NCI-H524 treated with DMSO at 0.1 percent for 48 hours (cell line): ENCODE data around the gene CHSY1.
A peak's percentile ranks its signal among the peaks of the same experiment; 100 is the strongest.

Experiments
- DNase-seq: peaks from one replicate; lab custom pipeline; 2025; lab: John Stamatoyannopoulos, UW

Gene CHSY1

GRCh38 chr15:101267320-101268104, 15.7 kb upstream of the CHSY1 start:
- DNase-seq: no peak

GRCh38 chr15:101266787-101267186, 14.9 kb upstream of the CHSY1 start:
- DNase-seq: no peak

- DNase-seq: no peak
Observed at GRCh38 chr15:101266034-101266433, 14.2 kb upstream of the CHSY1 start.

- no peak for DNase-seq
Observed at GRCh38 chr15:101264911-101265641, 13.2 kb upstream of the CHSY1 start.

- no peak for DNase-seq
Observed at GRCh38 chr15:101264011-101264410, 12.2 kb upstream of the CHSY1 start.

- DNase-seq: no peak
Observed at GRCh38 chr15:101262551-101262950, 10.7 kb upstream of the CHSY1 start.

- DNase-seq: no peak
Observed at GRCh38 chr15:101258238-101259144, 6.6 kb upstream of the CHSY1 start.

- DNase-seq: no peak
Observed at GRCh38 chr15:101256757-101257156, 4.9 kb upstream of the CHSY1 start.

- DNase-seq: peak; percentile 92
Observed at GRCh38 chr15:101255615-101256241, 3.9 kb upstream of the CHSY1 start.

- DNase-seq: no peak
Observed at GRCh38 chr15:101255051-101255395, 3.2 kb upstream of the CHSY1 start.

GRCh38 chr15:101254157-101255050, 2.6 kb upstream of the CHSY1 start:
- DNase-seq: no peak

- DNase-seq: no peak
Observed at GRCh38 chr15:101252836-101253235, 988 bp upstream of the CHSY1 start.

GRCh38 chr15:101250873-101251829, 697 bp downstream of the CHSY1 start:
- DNase-seq: no peak

GRCh38 chr15:101250341-101250831, 1.5 kb downstream of the CHSY1 start:
- peak; percentile 10 for DNase-seq

- no peak for DNase-seq
Observed at GRCh38 chr15:101248274-101248673, 3.6 kb downstream of the CHSY1 start.

GRCh38 chr15:101246824-101247745, 4.8 kb downstream of the CHSY1 start:
- DNase-seq: no peak

- DNase-seq: no peak
Observed at GRCh38 chr15:101246391-101246790, 5.5 kb downstream of the CHSY1 start.

GRCh38 chr15:101244889-101245668, 6.8 kb downstream of the CHSY1 start:
- DNase-seq: no peak
